Ramos (cell line): ENCODE results near the gene WDR62.
"Not testable (repeated sequence)": the region's sequence is repeated elsewhere in the genome, so short reads cannot be mapped to it uniquely, and the experiment has no call there.

Source experiments
- in situ Hi-C: fragments of 300-500 bp; cut with MboI; formaldehyde crosslinking; loops from one replicate; pipeline ENCODE4 v1.14.3; 2022; ENCODE audit warnings: low sequenced_read_pairs; ENCODE audit not compliant: unreplicated experiment

Gene WDR62

GRCh38 chr19:36032251-36033104 lies 22.2 kb upstream of the WDR62 start, which contains the start of gene CLIP3:
TSS of gene CLIP3 (minus strand) at chr19:36032873. CDS start at chr19:36032357, 516 bp downstream.
- in situ Hi-C loops: no loop called here

- in situ Hi-C loops: no loop called here
Observed at GRCh38 chr19:36040495-36040894, 14.2 kb upstream of the WDR62 start.

- in situ Hi-C loops: not testable (repeated sequence)
Observed at GRCh38 chr19:36041092-36041491, 13.6 kb upstream of the WDR62 start.

- in situ Hi-C loops: no loop called here
Observed at GRCh38 chr19:36041831-36042230, 12.9 kb upstream of the WDR62 start.

- in situ Hi-C loops: no loop called here
Observed at GRCh38 chr19:36043952-36044351, 10.7 kb upstream of the WDR62 start.

GRCh38 chr19:36046443-36047050 lies 8.2 kb upstream of the WDR62 start:
- in situ Hi-C loops: no loop called here

- in situ Hi-C loops: no loop called here
Observed at GRCh38 chr19:36047835-36048234, 6.9 kb upstream of the WDR62 start.

- in situ Hi-C loops: no loop called here
Observed at GRCh38 chr19:36049080-36049698, 5.5 kb upstream of the WDR62 start.

GRCh38 chr19:36051236-36051635 lies 3.5 kb upstream of the WDR62 start:
- in situ Hi-C loops: no loop called here

- in situ Hi-C loops: no loop called here
Observed at GRCh38 chr19:36051637-36052036, 3.1 kb upstream of the WDR62 start.

GRCh38 chr19:36054119-36054732 lies 471 bp upstream of the WDR62 start, which contains the start of gene THAP8:
TSS of gene THAP8 (minus strand) at chr19:36054285. CDS start at chr19:36054217, 68 bp downstream.
- in situ Hi-C loops: no loop called here

GRCh38 chr19:36058481-36059179 lies 3.9 kb downstream of the WDR62 start:
- in situ Hi-C loops: no loop called here

- in situ Hi-C loops: no loop called here
Observed at GRCh38 chr19:36059180-36059910, 4.6 kb downstream of the WDR62 start.

GRCh38 chr19:36060430-36060829 lies 5.7 kb downstream of the WDR62 start:
- in situ Hi-C loops: no loop called here

GRCh38 chr19:36061367-36061766 lies 6.7 kb downstream of the WDR62 start:
- in situ Hi-C loops: no loop called here

- in situ Hi-C loops: no loop called here
Observed at GRCh38 chr19:36064826-36065225, 10.1 kb downstream of the WDR62 start.

- in situ Hi-C loops: no loop called here
Observed at GRCh38 chr19:36067681-36068080, 13.0 kb downstream of the WDR62 start.

GRCh38 chr19:36068810-36069499 lies 14.3 kb downstream of the WDR62 start:
- in situ Hi-C loops: not testable (repeated sequence)

- in situ Hi-C loops: no loop called here
Observed at GRCh38 chr19:36072081-36072480, 17.4 kb downstream of the WDR62 start.
